Heart left ventricle (tissue), 13 donors: ENCODE results near the gene ZBTB39.
"Not testable (repeated sequence)": the region's sequence is repeated elsewhere in the genome, so short reads cannot be mapped to it uniquely, and the experiment has no call there.

Experiments used
- POLR2A ChIP-seq, 2 donors: fragments of 450-650 bp; IDR thresholded peaks; one replicate each; pipeline ENCODE4 v1.6.1; 2017; ENCODE audit warnings: antibody characterized with exemption in 2 of 2, mild to moderate bottlenecking in 2 of 2, moderate library complexity in 2 of 2
- TF ChIP-seq, protein P1 (sequence below), 12 donors: fragments of 200-600 bp; sonication (generic) in 4 of 12; IDR thresholded peaks; one replicate each; pipeline versions ENCODE4 v1.5.0 to v1.8.0; 2018 to 2022; ENCODE audit warnings: antibody characterized with exemption in 12 of 12, mild to moderate bottlenecking in 5 of 12
- donor health status: ischemic (EF 13 %, LVEDD 7.1; RV severe dilation, severe dysfunction).
- donor health status: DM: no; HTN: yes; CAD: no.
- donor health status: DM: no; HTN: no; CAD: no.
- donor health status: ischemic (EF 25% LVEDD 6.9; RV normal size, moderate dysfunction).
- donor health status: ischemic (EF 25% LVEDD 5.7; RV mildly dilated, moderate dysfunction).
- donor health status: ischemic (EF 35%, LVEDD 5.7; RV mildly dilated, moderate dysfunction).
- donor health status: nonischemic (EF 11% LVEDD 7.7; RV severe dilation, severe dysfunction).
- donor health status: DM: yes; HTN: yes; CAD: no.
- donor health status: PGD.
- donor health status: ischemic (EF 29% LVEDD 5.4; RV normal size, mild dysfunction).
- donor health status: nonischemic (EF 23%, LVEDD 6.1; RV moderate dilation, normal function).

- TF ChIP-seq, protein P1, sequence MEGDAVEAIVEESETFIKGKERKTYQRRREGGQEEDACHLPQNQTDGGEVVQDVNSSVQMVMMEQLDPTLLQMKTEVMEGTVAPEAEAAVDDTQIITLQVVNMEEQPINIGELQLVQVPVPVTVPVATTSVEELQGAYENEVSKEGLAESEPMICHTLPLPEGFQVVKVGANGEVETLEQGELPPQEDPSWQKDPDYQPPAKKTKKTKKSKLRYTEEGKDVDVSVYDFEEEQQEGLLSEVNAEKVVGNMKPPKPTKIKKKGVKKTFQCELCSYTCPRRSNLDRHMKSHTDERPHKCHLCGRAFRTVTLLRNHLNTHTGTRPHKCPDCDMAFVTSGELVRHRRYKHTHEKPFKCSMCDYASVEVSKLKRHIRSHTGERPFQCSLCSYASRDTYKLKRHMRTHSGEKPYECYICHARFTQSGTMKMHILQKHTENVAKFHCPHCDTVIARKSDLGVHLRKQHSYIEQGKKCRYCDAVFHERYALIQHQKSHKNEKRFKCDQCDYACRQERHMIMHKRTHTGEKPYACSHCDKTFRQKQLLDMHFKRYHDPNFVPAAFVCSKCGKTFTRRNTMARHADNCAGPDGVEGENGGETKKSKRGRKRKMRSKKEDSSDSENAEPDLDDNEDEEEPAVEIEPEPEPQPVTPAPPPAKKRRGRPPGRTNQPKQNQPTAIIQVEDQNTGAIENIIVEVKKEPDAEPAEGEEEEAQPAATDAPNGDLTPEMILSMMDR (IDR thresholded peaks at IDR 0.05), result not testable (repeated sequence)
- not testable (repeated sequence) for TF ChIP-seq POLR2A (IDR thresholded peaks at IDR 0.05)
Observed at GRCh38 chr12:56968910-56969309, 37.4 kb downstream of the ZBTB39 start.
